Measurements from ENCODE around the gene ERLIN1.

DNA sequence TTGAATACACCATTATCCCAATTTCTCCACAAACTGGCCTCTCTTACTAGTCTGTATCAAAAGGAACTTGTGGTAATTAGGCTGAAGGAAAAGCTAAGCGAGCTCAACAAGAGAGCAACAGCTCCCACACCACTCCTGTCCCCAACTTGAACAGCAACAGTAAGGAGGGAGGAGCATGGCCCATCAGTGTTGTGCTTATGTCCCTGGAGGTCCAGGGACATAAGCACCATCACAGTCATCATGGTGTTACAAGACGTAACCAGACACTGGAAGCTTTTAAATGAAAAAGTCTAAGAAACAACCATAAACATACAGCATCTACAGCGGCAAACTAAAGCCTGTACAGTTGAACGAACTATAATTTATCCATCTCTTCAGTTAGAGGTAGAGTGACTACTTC is 989 bp downstream of the ERLIN1 start:
- no peak for TF ChIP-seq EZH2phosphoT487 (IDR thresholded peaks at IDR 0.05; ENCODE audit: insufficient read depth, low read depth)
- TF ChIP-seq EZH2 (IDR thresholded peaks at IDR 0.05; ENCODE audit: insufficient read depth, poor library complexity, severe bottlenecking) = no peak
